NCI-H146 treated with DMSO at 0.1 percent for 48 hours (cell line): ENCODE data around the gene VEPH1.

Experiments used
- DNase-seq: peaks from one replicate; lab custom pipeline; 2025; ENCODE audit not compliant: unreplicated experiment; lab: John Stamatoyannopoulos, UW

Gene VEPH1

GRCh38 chr3:157231071-157231470 lies 272.1 kb downstream of the VEPH1 start:
- DNase-seq = no peak

GRCh38 chr3:157226173-157226847 lies 276.9 kb downstream of the VEPH1 start:
- DNase-seq = no peak

- no peak for DNase-seq
These were observed 278.2 kb downstream of the VEPH1 start for GRCh38 chr3:157225001-157225400.

- DNase-seq = no peak
These were observed 282.3 kb downstream of the VEPH1 start for GRCh38 chr3:157220883-157221282.

DNA sequence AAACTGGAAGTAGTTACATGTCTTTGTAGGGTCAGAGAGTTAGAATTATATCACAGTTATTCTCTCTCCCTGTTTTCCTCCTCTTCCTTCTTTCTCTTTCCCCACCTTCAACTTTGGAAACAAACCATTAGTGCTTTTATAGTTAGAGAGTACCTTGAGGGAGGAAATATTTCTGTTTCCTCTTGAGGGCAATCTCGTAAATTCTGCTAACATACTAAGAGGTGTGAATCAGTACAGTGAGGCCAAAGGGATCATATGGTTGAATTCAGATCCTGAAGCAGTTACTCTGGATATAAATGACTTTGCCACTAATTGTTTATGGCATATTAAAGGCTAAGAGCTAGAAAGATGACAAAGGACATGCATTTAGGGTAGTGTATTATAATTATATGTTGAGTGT lies 283.0 kb downstream of the VEPH1 start:
- no peak for DNase-seq

- DNase-seq = no peak
These were observed 284.0 kb downstream of the VEPH1 start for GRCh38 chr3:157219215-157219614.
